GM10266 (cell line): Measurements from ENCODE around the gene ITSN2.

Experiments used
- DNase-seq: peaks from one replicate; pipeline ENCODE4 v3.0.0; 2012; ENCODE audit errors: extremely low spot score
- TF ChIP-seq, protein P1 (sequence below): IDR thresholded peaks from 2 replicates; pipeline ENCODE4 v1.5.1; 2012; ENCODE audit warnings: mild to moderate bottlenecking, low read depth; ENCODE audit not compliant: control insufficient read depth, insufficient read depth; ENCODE audit errors: missing control alignments

Gene ITSN2

DNA sequence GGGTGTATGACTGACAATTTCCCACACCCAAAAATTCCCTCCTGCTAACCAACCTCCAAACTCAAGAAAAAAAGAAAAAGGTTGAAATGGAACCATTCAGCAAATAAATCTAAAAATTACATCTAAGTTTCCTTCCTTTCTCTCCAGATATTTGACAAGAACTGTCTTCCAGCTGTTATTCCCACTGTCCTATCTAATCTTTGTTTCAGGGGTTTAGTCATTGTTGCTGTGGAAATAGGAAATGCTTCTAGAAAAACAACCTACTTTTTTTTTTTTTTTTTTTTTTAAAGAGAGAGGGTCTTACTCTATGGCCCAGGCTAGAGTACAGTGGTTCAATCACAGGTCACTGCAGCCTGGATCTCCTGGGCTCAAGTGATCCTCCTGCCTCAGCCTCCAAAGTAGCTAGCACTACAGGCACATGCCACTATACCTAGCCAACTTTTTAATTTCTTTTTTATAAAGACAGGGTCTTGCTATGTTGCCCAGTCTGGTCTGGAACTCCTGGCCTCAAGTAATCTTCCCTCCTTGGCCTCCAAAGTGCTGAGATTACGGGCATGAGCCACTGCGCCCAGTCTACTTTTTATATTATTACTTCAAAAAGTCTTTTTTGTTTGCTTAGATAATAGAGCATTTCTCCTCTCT is 88.1 kb downstream of the ITSN2 start:
- TF ChIP-seq, protein P1, sequence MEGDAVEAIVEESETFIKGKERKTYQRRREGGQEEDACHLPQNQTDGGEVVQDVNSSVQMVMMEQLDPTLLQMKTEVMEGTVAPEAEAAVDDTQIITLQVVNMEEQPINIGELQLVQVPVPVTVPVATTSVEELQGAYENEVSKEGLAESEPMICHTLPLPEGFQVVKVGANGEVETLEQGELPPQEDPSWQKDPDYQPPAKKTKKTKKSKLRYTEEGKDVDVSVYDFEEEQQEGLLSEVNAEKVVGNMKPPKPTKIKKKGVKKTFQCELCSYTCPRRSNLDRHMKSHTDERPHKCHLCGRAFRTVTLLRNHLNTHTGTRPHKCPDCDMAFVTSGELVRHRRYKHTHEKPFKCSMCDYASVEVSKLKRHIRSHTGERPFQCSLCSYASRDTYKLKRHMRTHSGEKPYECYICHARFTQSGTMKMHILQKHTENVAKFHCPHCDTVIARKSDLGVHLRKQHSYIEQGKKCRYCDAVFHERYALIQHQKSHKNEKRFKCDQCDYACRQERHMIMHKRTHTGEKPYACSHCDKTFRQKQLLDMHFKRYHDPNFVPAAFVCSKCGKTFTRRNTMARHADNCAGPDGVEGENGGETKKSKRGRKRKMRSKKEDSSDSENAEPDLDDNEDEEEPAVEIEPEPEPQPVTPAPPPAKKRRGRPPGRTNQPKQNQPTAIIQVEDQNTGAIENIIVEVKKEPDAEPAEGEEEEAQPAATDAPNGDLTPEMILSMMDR, result no peak
- DNase-seq, result no peak

DNA sequence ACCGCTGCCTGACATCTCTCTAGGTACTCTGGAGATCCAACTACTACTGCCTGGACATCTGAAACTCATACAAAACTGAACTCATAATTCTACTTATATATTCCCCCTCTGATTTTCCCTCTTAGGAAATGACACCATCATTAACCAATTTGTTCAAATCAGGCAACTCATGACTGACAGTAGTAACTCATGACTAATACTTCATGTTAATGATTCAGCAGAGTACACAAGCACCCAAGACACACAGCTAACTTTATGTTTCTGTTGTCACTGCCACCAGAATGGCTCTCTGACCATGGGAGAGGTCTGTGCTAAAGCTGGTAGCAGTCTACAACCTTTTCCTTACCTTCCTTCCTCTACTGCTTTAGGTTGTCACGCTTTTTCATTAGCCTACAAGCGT is 91.1 kb downstream of the ITSN2 start:
- TF ChIP-seq, protein P1, result no peak
- no peak for DNase-seq

DNA sequence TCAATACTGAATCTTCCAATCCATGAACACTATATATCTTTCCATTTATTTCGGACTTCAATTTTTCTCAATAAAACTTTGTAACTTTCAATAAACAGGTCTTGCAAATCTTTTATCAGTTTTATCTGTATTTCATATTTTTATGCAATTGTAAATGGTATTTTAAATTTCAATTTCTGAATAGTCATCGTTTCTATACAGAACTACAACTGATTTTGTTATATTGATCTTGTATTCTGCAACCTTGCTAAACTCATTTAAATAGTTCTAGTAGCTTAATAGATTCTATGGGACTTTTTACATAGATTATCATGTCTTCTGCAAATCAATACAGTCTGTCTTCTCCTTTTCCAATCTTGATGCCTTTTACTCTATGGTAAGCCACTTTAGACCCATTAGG is 95.1 kb downstream of the ITSN2 start:
- no peak for DNase-seq
- TF ChIP-seq, protein P1, result no peak

DNA sequence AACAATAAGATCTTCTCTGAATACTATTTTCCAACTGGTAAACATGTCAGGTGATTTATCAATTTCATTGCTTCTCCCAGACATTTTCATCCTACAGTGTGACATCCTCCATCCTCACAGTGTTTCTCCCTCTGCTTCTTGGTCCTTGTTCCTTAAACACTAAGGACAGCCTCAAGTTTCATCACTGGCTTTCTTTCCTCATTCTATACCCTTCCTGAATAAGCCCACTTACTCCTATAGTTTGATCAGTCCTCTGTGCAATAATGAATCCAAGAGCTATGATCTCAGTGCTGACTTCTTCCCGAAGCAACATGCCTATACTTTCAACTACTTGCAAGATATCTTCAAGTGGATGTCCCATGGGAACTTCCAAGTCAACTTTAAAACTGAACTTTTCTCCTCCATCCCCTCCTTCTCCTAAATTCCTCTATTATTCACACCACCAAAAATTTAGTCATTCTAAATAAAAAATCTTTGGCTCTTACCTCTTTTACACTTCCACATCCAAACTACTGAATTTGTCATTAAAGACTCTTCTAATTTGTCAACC is 97.8 kb downstream of the ITSN2 start:
- TF ChIP-seq, protein P1, result no peak
- DNase-seq, result no peak

DNA sequence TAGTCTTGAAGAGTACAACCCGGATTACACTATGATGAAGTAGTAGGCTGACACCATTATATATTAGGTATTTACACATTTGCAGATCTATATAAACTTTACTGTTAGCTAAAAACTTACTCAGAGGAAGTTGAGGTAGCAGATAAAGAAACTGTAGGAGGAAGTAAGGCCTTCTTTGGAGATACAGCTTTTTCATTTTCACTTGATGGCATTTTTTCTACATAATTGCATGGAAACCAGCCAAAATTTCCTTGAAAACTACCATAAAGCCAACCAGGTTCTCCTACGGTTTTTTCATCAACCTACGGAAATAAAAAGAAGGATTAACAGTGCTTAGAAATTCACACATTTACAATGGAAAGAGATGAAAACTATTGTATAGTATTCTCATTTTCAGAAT is 98.9 kb downstream of the ITSN2 start:
- TF ChIP-seq, protein P1, result no peak
- DNase-seq, result no peak

DNA sequence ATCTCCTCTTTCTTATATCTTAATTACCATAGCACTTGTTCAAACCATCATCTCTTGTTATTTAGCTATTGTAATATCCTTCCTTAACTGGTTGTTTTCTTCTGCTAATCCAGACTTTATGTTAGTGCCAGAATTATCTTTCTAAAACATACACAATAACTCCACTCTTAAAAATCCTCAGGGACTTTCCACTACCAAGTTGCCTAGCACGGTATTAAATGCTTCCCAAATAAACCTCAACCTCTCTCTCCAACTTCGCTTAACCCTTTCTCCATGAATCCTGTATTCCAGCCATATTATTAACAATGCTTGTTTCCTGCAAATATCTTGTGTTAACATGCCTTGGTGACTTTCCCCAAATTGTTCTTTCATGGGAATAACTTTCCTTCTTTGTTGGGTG is 101.0 kb downstream of the ITSN2 start:
- TF ChIP-seq, protein P1, result no peak
- DNase-seq, result no peak

DNA sequence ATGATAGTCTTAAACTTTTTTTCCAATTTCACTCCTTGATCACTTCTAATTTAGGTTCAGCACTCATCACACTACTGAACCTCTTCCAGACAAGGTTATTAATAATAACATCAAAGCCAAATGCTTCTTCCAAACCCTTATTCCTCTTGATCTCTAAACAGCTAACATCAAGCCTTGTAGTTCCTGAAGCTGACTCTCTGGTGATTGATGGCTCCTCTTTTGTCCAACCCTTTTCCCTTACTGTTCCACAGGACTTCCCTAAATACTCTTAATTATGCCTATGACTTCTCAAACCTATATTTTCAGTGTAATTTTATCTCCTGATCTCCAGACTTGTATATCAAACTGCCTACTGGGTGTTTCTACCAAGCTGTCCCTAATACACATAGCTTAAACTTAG is 101.6 kb downstream of the ITSN2 start:
- TF ChIP-seq, protein P1, result no peak
- DNase-seq, result no peak
